ENCODE measurements around the gene HGFAC. TPM values are rescaled to one million over a fixed set of nuclear protein-coding genes. Genes with fewer than 3 reads are reported as not detected.

Gene HGFAC
- polyA plus RNA-seq, 1 donor: 1.3 TPM

GRCh38 chr4:3482707-3483106 is 40.9 kb downstream of the HGFAC start:
- H3K4me1 ChIP-seq (ENCODE audit: control insufficient read depth, insufficient read depth, low read length): peaks cover 27% of the 10 kb centered on the region
- no peaks in the 10 kb centered on the region for H3K36me3 ChIP-seq (ENCODE audit: control insufficient read depth, insufficient read depth, low read length)
- peaks cover 76% of the 10 kb centered on the region for H3K27me3 ChIP-seq (ENCODE audit: control insufficient read depth, insufficient read depth, low read length)
- WGBS (ENCODE audit: insufficient coverage, low lambda C conversion rate): no CpG with 5 or more reads among the region's 12 CpGs
- no peak overlapping the region for H3K4me3 ChIP-seq (ENCODE audit: low read length)
- no peak overlapping the region for H3K27ac ChIP-seq (ENCODE audit: low read length)
- H3K9me3 ChIP-seq (ENCODE audit: control insufficient read depth, low read depth, low read length): peaks cover 7% of the 10 kb centered on the region
- no peak for DNase-seq

DNA sequence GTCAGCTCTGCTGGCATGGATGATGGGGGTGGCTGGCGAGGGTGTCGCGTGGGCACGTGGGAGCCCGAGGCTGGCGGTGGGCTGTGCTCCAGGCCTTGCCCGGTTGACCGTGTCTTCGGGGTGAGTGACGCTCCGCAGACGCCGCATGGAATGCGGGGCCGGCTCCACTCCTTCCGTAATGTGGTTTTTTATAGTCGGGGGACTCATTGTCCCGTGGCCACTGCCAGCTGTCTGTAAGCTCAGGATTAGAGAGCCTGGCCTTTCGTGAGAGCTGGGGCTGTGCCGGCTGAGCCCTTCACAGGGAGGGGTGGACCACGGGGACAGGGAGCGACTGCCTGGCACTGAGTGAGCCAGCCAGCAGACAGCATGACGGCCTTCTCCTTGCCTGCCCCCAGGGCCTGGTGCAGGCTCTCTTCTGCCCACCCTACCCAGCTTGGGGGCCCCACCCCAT is 41.7 kb downstream of the HGFAC start:
- DNase-seq: no peak
- no peaks in the 10 kb centered on the region for H3K36me3 ChIP-seq (ENCODE audit: control insufficient read depth, insufficient read depth, low read length)
- peaks cover 27% of the 10 kb centered on the region for H3K4me1 ChIP-seq (ENCODE audit: control insufficient read depth, insufficient read depth, low read length)
- peaks cover 7% of the 10 kb centered on the region for H3K9me3 ChIP-seq (ENCODE audit: control insufficient read depth, low read depth, low read length)
- no peak overlapping the region for H3K27ac ChIP-seq (ENCODE audit: low read length)
- no peak overlapping the region for H3K4me3 ChIP-seq (ENCODE audit: low read length)
- 60% methylated on average over 10 of the region's 23 CpGs for WGBS (ENCODE audit: insufficient coverage, low lambda C conversion rate)
- peaks cover 78% of the 10 kb centered on the region for H3K27me3 ChIP-seq (ENCODE audit: control insufficient read depth, insufficient read depth, low read length)

DNA sequence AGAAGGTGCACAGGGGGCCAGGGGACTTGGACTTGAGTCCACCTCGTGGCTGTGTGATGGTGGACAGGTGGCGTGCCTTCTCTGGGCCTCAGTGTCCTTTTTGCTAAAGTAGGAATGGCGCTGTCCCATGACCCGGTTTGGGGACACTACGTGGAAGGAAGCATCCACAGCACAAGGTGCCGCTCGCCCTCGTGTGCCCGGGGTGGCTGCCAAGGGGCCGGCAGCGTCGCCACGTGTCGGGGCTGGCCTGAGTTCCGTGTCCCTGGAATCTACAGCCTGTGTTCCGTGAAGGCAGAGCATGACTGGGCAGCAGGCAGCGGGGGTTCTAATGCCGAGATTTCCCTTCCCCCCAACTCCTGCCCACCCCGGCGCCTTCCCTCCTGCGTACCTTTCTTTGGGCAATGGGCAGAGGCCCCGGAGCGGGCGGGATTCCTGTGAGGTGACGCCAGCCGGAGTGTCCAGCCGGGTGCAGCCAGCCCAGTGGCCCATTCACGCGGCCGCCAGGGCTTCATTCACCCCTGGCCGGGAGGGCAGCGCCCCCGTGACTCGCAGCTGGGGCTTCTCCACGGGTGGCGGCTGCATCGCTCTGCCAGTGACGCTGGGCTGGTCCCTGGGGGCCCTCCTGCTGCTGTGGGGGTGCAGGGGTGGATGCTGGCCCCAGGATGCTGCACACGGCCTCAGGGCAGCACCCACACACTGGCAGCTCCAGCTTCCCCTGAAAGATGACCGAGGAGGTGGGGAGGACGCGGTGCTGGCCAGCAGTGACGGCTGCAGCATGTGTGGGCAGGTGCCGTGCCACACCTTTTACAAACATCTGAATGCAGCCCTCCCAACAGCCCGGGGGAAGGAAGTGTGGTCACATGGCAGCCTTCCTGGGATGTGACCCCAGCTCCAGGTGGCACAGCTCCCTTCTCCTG is 42.5 kb downstream of the HGFAC start:
- Histone ChIP-seq H3K9me3 (ENCODE audit: control insufficient read depth, low read depth, low read length) (peaks cover 7% of the 10 kb centered on the region), H3K36me3 (ENCODE audit: control insufficient read depth, insufficient read depth, low read length) (no peaks in the 10 kb centered on the region), H3K27me3 (ENCODE audit: control insufficient read depth, insufficient read depth, low read length) (peaks cover 81% of the 10 kb centered on the region), H3K4me1 (ENCODE audit: control insufficient read depth, insufficient read depth, low read length) (peaks cover 27% of the 10 kb centered on the region), H3K27ac (ENCODE audit: low read length) (no peak overlapping the region), H3K4me3 (ENCODE audit: low read length) (no peak overlapping the region)
- peak; percentile 61 to 79 for DNase-seq
- WGBS (ENCODE audit: insufficient coverage, low lambda C conversion rate): no CpG with 5 or more reads among the region's 45 CpGs

GRCh38 chr4:3485011-3485791 is 43.4 kb downstream of the HGFAC start:
- Histone ChIP-seq H3K4me1 (ENCODE audit: control insufficient read depth, insufficient read depth, low read length) (peaks cover 27% of the 10 kb centered on the region), H3K27me3 (ENCODE audit: control insufficient read depth, insufficient read depth, low read length) (peaks cover 85% of the 10 kb centered on the region), H3K4me3 (ENCODE audit: low read length) (no peak overlapping the region), H3K36me3 (ENCODE audit: control insufficient read depth, insufficient read depth, low read length) (no peaks in the 10 kb centered on the region), H3K27ac (ENCODE audit: low read length) (no peak overlapping the region), H3K9me3 (ENCODE audit: control insufficient read depth, low read depth, low read length) (peaks cover 7% of the 10 kb centered on the region)
- no CpG with 5 or more reads among the region's 36 CpGs for whole genome bisulfite sequencing (ENCODE audit: insufficient coverage, low lambda C conversion rate)
- DNase-seq: peak; percentile 44 to 51

DNA sequence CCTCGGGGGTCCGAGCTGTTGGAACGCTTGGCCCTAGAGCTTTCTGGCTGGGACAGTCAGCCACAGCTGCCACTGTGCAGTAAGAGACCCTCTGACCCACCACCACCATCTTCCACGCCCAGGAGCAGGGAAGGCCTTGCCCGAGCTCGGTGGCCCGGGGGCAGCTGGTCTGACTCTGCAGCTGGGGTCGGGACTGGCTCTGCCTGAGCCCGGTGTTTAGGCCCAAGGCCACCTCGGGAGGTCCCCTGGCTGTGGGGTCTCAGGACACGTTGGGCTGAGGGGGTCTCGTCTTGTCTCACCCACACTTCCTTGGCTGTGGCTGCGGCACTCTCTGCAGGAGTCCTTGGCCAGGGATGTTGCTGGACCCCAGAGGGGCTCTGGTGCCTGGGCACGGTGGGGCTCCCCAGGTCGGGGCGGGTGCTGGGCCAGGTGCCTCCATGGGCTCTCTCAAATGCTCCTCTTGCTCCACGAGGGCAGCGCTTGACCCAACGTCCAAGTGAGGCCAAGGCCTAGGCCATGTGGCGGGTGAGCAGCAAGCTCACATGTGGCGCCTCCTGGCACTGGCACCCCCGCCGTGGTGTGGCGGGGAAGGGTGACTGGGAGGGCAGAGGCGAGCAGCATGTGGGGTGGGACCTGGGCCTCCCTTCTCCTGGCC is 44.2 kb downstream of the HGFAC start:
- Histone ChIP-seq H3K27me3 (ENCODE audit: control insufficient read depth, insufficient read depth, low read length) (peaks cover 84% of the 10 kb centered on the region), H3K27ac (ENCODE audit: low read length) (no peak overlapping the region), H3K9me3 (ENCODE audit: control insufficient read depth, low read depth, low read length) (peaks cover 7% of the 10 kb centered on the region), H3K36me3 (ENCODE audit: control insufficient read depth, insufficient read depth, low read length) (no peaks in the 10 kb centered on the region), H3K4me3 (ENCODE audit: low read length) (no peak overlapping the region), H3K4me1 (ENCODE audit: control insufficient read depth, insufficient read depth, low read length) (peaks cover 26% of the 10 kb centered on the region)
- no CpG with 5 or more reads among the region's 25 CpGs for WGBS (ENCODE audit: insufficient coverage, low lambda C conversion rate)
- no peak for DNase-seq

GRCh38 chr4:3486541-3487540 is 45.1 kb downstream of the HGFAC start:
- peaks cover 85% of the 10 kb centered on the region for H3K27me3 ChIP-seq (ENCODE audit: control insufficient read depth, insufficient read depth, low read length)
- no peak for DNase-seq
- H3K4me3 ChIP-seq (ENCODE audit: low read length): no peak overlapping the region
- peaks cover 19% of the 10 kb centered on the region for H3K4me1 ChIP-seq (ENCODE audit: control insufficient read depth, insufficient read depth, low read length)
- no peak overlapping the region for H3K27ac ChIP-seq (ENCODE audit: low read length)
- no CpG with 5 or more reads among the region's 25 CpGs for WGBS (ENCODE audit: insufficient coverage, low lambda C conversion rate)
- no peaks in the 10 kb centered on the region for H3K36me3 ChIP-seq (ENCODE audit: control insufficient read depth, insufficient read depth, low read length)
- H3K9me3 ChIP-seq (ENCODE audit: control insufficient read depth, low read depth, low read length): peaks cover 7% of the 10 kb centered on the region

DNA sequence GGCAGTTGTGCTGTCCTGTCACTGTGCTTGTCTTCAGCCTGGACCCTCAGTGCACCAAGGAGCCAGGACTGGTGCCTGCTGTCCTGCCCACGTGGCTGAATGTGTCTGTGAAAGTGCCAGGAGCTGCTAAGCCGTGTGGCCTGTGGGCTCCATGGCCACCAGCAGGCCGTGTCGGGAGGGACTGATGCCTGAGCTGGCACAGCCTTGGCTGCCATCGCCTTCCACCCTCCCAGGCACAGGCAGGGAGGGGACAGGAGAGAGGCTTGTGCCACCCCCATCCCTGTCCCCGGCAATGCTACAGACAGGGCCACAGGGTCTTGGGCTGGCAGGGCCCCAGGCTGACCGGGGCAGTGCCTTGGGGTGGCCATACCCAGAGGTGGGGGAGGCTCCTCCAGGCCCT is 46.1 kb downstream of the HGFAC start:
- no peak for DNase-seq
- Histone ChIP-seq H3K4me1 (ENCODE audit: control insufficient read depth, insufficient read depth, low read length) (peaks cover 19% of the 10 kb centered on the region), H3K27me3 (ENCODE audit: control insufficient read depth, insufficient read depth, low read length) (peaks cover 79% of the 10 kb centered on the region), H3K4me3 (ENCODE audit: low read length) (no peak overlapping the region), H3K9me3 (ENCODE audit: control insufficient read depth, low read depth, low read length) (peaks cover 7% of the 10 kb centered on the region), H3K27ac (ENCODE audit: low read length) (no peak overlapping the region), H3K36me3 (ENCODE audit: control insufficient read depth, insufficient read depth, low read length) (no peaks in the 10 kb centered on the region)
- no CpG with 5 or more reads among the region's 7 CpGs for WGBS (ENCODE audit: insufficient coverage, low lambda C conversion rate)

DNA sequence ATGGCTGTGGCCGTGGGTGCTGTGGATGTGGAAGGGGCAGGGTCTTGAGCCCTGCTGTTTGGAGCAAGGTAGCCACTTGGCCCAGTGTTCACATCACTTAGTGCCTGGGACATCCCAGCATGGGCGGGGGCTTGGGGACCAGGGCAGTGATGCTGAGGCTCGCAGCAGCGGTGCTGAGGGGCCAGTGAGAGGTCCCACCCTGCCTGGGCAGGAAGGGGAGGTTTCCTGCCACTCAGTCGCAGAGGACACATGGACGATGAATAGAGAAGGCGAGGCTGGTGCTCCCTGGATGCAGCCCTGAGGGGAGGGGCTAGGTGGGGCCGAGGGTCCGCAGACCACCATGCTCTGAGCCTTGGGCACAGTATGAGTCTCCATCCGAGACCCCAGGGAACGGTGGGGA is 47.1 kb downstream of the HGFAC start:
- no peak for DNase-seq
- H3K36me3 ChIP-seq (ENCODE audit: control insufficient read depth, insufficient read depth, low read length): no peaks in the 10 kb centered on the region
- no peak overlapping the region for H3K4me3 ChIP-seq (ENCODE audit: low read length)
- WGBS (ENCODE audit: insufficient coverage, low lambda C conversion rate): no CpG with 5 or more reads among the region's 11 CpGs
- no peak overlapping the region for H3K27ac ChIP-seq (ENCODE audit: low read length)
- H3K27me3 ChIP-seq (ENCODE audit: control insufficient read depth, insufficient read depth, low read length): peaks cover 72% of the 10 kb centered on the region
- H3K4me1 ChIP-seq (ENCODE audit: control insufficient read depth, insufficient read depth, low read length): peaks cover 26% of the 10 kb centered on the region
- H3K9me3 ChIP-seq (ENCODE audit: control insufficient read depth, low read depth, low read length): peaks cover 7% of the 10 kb centered on the region

GRCh38 chr4:3489451-3489962 is 47.7 kb downstream of the HGFAC start:
- no peaks in the 10 kb centered on the region for H3K36me3 ChIP-seq (ENCODE audit: control insufficient read depth, insufficient read depth, low read length)
- no peak overlapping the region for H3K4me3 ChIP-seq (ENCODE audit: low read length)
- H3K4me1 ChIP-seq (ENCODE audit: control insufficient read depth, insufficient read depth, low read length): peaks cover 29% of the 10 kb centered on the region
- 94% methylated on average over 3 of the region's 20 CpGs for WGBS (ENCODE audit: insufficient coverage, low lambda C conversion rate)
- H3K9me3 ChIP-seq (ENCODE audit: control insufficient read depth, low read depth, low read length): peaks cover 4% of the 10 kb centered on the region
- no peak for DNase-seq
- H3K27ac ChIP-seq (ENCODE audit: low read length): no peak overlapping the region
- H3K27me3 ChIP-seq (ENCODE audit: control insufficient read depth, insufficient read depth, low read length): peaks cover 65% of the 10 kb centered on the region

Data from large intestine (tissue), 3 donors.